Suprapubic skin (tissue), 3 donors: ENCODE data around the gene RPL36AL.
"Not testable (repeated sequence)": the region's sequence is repeated elsewhere in the genome, so short reads cannot be mapped to it uniquely, and the experiment has no call there.

Experiments used
- EP300 ChIP-seq: sonication (generic); formaldehyde crosslinking; IDR thresholded peaks from one replicate; pipeline ENCODE4 v1.6.1; 2017; ENCODE audit warnings: antibody characterized with exemption
- POLR2A ChIP-seq, 2 donors: fragments of 450-650 bp; IDR thresholded peaks; one replicate each; pipeline ENCODE4 v1.6.1; 2017; ENCODE audit warnings: antibody characterized with exemption in 2 of 2, mild to moderate bottlenecking in 2 of 2, moderate library complexity in 2 of 2
- TF ChIP-seq, protein P1 (sequence below), 2 donors: fragments of 200-600 bp in 1 of 2; fragments of 450-650 bp in 1 of 2; sonication (generic) in 1 of 2; IDR thresholded peaks; one replicate each; pipeline ENCODE4 v1.5.1; 2016 to 2019; ENCODE audit warnings: antibody characterized with exemption in 2 of 2, mild to moderate bottlenecking in 1 of 2, moderate library complexity in 1 of 2

DNA sequence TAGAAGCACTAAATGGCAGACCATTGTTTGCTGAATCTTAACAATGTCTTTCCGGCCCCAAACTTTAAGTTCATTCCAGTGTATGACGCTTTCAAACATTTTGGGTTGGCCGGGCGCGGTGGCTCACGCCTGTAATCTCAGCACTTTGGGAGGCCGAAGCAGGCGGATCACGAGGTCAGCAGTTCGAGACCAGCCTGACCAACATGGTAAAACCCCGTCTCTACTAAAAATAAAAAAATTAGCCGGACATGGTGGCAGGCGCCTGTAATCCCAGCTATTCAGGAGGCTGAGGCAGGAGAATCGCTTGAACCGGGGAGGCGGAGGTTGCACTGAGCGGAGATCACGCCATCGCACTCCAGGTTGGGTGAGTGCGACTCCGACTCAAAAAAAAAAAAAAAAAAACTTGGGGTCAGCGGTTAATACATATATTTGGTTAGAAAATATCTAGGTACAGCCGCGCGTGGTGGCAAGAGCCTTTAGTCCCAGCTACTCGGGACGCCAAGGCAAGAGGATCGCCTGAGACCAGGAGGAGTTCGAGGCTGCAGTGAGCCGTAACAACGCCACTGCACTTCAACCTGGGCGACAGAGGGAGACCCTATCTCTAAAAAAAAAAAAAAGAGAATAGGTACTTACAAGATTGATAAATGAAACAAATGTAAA, 35.3 kb downstream of the RPL36AL start:
- TF ChIP-seq EP300; POLR2A (IDR thresholded peaks at IDR 0.05): not testable (repeated sequence)
- TF ChIP-seq, protein P1, sequence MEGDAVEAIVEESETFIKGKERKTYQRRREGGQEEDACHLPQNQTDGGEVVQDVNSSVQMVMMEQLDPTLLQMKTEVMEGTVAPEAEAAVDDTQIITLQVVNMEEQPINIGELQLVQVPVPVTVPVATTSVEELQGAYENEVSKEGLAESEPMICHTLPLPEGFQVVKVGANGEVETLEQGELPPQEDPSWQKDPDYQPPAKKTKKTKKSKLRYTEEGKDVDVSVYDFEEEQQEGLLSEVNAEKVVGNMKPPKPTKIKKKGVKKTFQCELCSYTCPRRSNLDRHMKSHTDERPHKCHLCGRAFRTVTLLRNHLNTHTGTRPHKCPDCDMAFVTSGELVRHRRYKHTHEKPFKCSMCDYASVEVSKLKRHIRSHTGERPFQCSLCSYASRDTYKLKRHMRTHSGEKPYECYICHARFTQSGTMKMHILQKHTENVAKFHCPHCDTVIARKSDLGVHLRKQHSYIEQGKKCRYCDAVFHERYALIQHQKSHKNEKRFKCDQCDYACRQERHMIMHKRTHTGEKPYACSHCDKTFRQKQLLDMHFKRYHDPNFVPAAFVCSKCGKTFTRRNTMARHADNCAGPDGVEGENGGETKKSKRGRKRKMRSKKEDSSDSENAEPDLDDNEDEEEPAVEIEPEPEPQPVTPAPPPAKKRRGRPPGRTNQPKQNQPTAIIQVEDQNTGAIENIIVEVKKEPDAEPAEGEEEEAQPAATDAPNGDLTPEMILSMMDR (IDR thresholded peaks at IDR 0.05): not testable (repeated sequence)
